Neural progenitor cell (in vitro differentiated cells): ENCODE measurements around the gene METRNL. TPM values are rescaled to one million over a fixed set of nuclear protein-coding genes. Genes with fewer than 3 reads are reported as not detected.

Experiments used
- DNase-seq: peaks from one replicate; pipeline ENCODE4 v3.0.0-alpha.2; 2016; ENCODE audit warnings: low spot score
- H2AFZ ChIP-seq: fragments of 200-600 bp; sonication (generic); replicated peaks from 2 replicates; pipeline ENCODE4 v1.6.1; 2016; ENCODE audit warnings: antibody characterized with exemption
- H3F3A ChIP-seq: fragments of 200-600 bp; sonication (generic); 2 replicates; pipeline ENCODE4 v1.6.1; 2016; ENCODE audit warnings: antibody characterized with exemption, low read depth
- H3K27ac ChIP-seq: fragments of 200-600 bp; sonication (generic); 2 replicates; pipeline ENCODE4 v1.5.1; 2016; ENCODE audit warnings: mild to moderate bottlenecking
- H3K27me3 ChIP-seq: fragments of 200-600 bp; sonication (generic); 2 replicates; pipeline ENCODE4 v1.6.1; 2016; ENCODE audit warnings: mild to moderate bottlenecking, moderate library complexity
- H3K36me3 ChIP-seq: fragments of 200-600 bp; sonication (generic); 2 replicates; pipeline ENCODE4 v1.5.1; 2016
- H3K4me1 ChIP-seq: fragments of 200-600 bp; sonication (generic); 2 replicates; pipeline ENCODE4 v1.6.1; 2016; ENCODE audit warnings: mixed run types
- H3K4me2 ChIP-seq: fragments of 200-600 bp; sonication (generic); 2 replicates; pipeline ENCODE4 v1.6.1; 2016
- H3K4me3 ChIP-seq: fragments of 200-600 bp; sonication (generic); 2 replicates; pipeline ENCODE4 v1.5.1; 2016
- H3K79me2 ChIP-seq: fragments of 200-600 bp; sonication (generic); 2 replicates; pipeline ENCODE4 v1.6.1; 2016; ENCODE audit warnings: low read depth
- H3K9ac ChIP-seq: fragments of 200-600 bp; sonication (generic); 2 replicates; pipeline ENCODE4 v1.6.1; 2016
- H3K9me3 ChIP-seq: fragments of 200-600 bp; sonication (generic); 2 replicates; pipeline ENCODE4 v1.5.1; 2016; ENCODE audit warnings: low read depth
- H4K20me1 ChIP-seq: fragments of 200-600 bp; sonication (generic); 2 replicates; pipeline ENCODE4 v1.6.1; 2016; ENCODE audit warnings: low read depth
- H3K27ac Mint-ChIP-seq: 3 replicates; pipeline ENCODE4 v1.8.0; 2021; ENCODE audit warnings: mixed read lengths
- H3K27me3 Mint-ChIP-seq: 2 replicates; pipeline ENCODE4 v1.8.0; 2022; ENCODE audit warnings: low read depth, mild to moderate bottlenecking, inconsistent platforms, moderate library complexity, mixed read lengths; ENCODE audit not compliant: insufficient read depth
- H3K36me3 Mint-ChIP-seq: 3 replicates; pipeline ENCODE4 v1.8.0; 2021; ENCODE audit warnings: mixed read lengths
- H3K4me1 Mint-ChIP-seq: 3 replicates; pipeline ENCODE4 v1.8.0; 2021; ENCODE audit warnings: mixed read lengths
- H3K4me3 Mint-ChIP-seq: 3 replicates; pipeline ENCODE4 v1.8.0; 2021; ENCODE audit warnings: mild to moderate bottlenecking, moderate library complexity, mixed read lengths
- H3K9me3 Mint-ChIP-seq: 3 replicates; pipeline ENCODE4 v1.8.0; 2020; ENCODE audit warnings: mixed read lengths
- EZH2 ChIP-seq: fragments of 200-600 bp; sonication (generic); IDR thresholded peaks from 2 replicates; pipeline ENCODE4 v1.6.1; 2017; ENCODE audit warnings: antibody characterized with exemption, mild to moderate bottlenecking, moderate library complexity
- EZH2phosphoT487 ChIP-seq: fragments of 200-600 bp; sonication (generic); IDR thresholded peaks from 2 replicates; pipeline ENCODE4 v1.6.1; 2017; ENCODE audit warnings: antibody characterized with exemption
- total RNA-seq: library from RNA; depleted of rRNA; stranded (reverse); fragments of >200 nt; gene quantifications from 2 replicates; pipeline ENCODE4 v1.2.3, GENCODE V29; 2015; ENCODE audit warnings: low replicate concordance
- TF ChIP-seq, protein P1 (sequence below): fragments of 200-600 bp; sonication (generic); IDR thresholded peaks from 2 replicates; pipeline ENCODE4 v1.5.1; 2017; ENCODE audit warnings: antibody characterized with exemption, mild to moderate bottlenecking

The METRNL gene
- total RNA-seq, 1 donor from 2014 or later = 3.6 TPM

DNA sequence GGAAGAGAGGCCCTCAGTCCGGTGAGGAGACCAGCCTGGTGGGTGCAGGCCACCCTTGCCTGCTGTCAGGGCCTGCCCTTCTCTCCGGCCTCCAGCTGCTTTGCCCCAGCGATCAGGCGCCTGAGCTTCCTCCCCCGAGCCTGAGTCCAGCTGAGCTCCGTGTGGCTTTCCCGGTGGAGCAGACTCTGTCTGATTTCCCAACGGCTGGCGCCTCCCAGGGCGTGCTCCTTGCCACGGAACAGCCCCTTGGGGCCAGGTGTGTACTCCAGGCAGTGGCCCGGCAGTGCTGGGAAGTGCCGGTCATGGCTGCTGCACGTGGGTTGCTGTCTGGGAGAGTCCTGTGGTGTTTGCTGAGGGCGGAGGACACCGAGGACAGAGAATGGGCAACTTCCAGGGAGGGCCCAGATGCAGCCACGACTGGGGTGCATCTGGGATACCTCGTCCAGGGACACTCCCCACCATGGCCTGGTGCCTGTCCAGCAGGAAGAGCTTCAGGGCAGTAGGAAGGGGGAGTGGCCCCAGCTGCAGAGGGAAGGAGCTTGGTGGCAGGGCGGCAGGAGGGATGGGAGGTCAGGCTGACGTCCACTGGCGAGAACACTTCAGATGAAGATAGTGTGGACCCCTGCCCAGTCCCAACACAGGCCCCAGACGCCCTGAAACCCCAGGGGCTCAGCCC lies 22.5 kb downstream of the METRNL start:
- Histone ChIP-seq H3K4me3 (no peak overlapping the region), H3K79me2 (no peaks in the 10 kb centered on the region), H4K20me1 (no peaks in the 10 kb centered on the region), H2AFZ (no peak overlapping the region), H3K27me3 (no peaks in the 10 kb centered on the region), H3K4me1 (peaks cover 13% of the 10 kb centered on the region), H3K9ac (no peak overlapping the region), H3K36me3 (no peaks in the 10 kb centered on the region), H3K9me3 (no peaks in the 10 kb centered on the region), H3F3A (no peaks in the 10 kb centered on the region), H3K27ac (no peak overlapping the region), H3K4me2 (no peak overlapping the region)
- peaks cover 6% of the 10 kb centered on the region for H3K9me3 Mint-ChIP-seq
- TF ChIP-seq EZH2phosphoT487 (no peak), EZH2 (no peak)
- TF ChIP-seq, protein P1, sequence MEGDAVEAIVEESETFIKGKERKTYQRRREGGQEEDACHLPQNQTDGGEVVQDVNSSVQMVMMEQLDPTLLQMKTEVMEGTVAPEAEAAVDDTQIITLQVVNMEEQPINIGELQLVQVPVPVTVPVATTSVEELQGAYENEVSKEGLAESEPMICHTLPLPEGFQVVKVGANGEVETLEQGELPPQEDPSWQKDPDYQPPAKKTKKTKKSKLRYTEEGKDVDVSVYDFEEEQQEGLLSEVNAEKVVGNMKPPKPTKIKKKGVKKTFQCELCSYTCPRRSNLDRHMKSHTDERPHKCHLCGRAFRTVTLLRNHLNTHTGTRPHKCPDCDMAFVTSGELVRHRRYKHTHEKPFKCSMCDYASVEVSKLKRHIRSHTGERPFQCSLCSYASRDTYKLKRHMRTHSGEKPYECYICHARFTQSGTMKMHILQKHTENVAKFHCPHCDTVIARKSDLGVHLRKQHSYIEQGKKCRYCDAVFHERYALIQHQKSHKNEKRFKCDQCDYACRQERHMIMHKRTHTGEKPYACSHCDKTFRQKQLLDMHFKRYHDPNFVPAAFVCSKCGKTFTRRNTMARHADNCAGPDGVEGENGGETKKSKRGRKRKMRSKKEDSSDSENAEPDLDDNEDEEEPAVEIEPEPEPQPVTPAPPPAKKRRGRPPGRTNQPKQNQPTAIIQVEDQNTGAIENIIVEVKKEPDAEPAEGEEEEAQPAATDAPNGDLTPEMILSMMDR = no peak
- no peak overlapping the region for H3K27ac Mint-ChIP-seq
- DNase-seq = no peak
- H3K36me3 Mint-ChIP-seq = no peaks in the 10 kb centered on the region
- no peak overlapping the region for H3K4me3 Mint-ChIP-seq
- H3K27me3 Mint-ChIP-seq = peaks cover 5% of the 10 kb centered on the region
- H3K4me1 Mint-ChIP-seq = peaks cover 23% of the 10 kb centered on the region

GRCh38 chr17:83103200-83103942 lies 24.0 kb downstream of the METRNL start:
- Mint-ChIP-seq H3K4me1 (peaks cover 24% of the 10 kb centered on the region), H3K4me3 (no peak overlapping the region), H3K27ac (no peak overlapping the region), H3K9me3 (peaks cover 8% of the 10 kb centered on the region), H3K36me3 (no peaks in the 10 kb centered on the region), H3K27me3 (peaks cover 8% of the 10 kb centered on the region)
- Histone ChIP-seq H2AFZ (no peak overlapping the region), H3F3A (no peaks in the 10 kb centered on the region), H3K9me3 (no peaks in the 10 kb centered on the region), H4K20me1 (no peaks in the 10 kb centered on the region), H3K36me3 (no peaks in the 10 kb centered on the region), H3K4me2 (no peak overlapping the region), H3K4me3 (no peak overlapping the region), H3K27me3 (no peaks in the 10 kb centered on the region), H3K79me2 (no peaks in the 10 kb centered on the region), H3K27ac (no peak overlapping the region), H3K4me1 (peaks cover 13% of the 10 kb centered on the region), H3K9ac (no peak overlapping the region)
- TF ChIP-seq EZH2phosphoT487 (no peak), EZH2 (no peak)
- TF ChIP-seq, protein P1 = no peak
- peak; percentile 77 for DNase-seq

DNA sequence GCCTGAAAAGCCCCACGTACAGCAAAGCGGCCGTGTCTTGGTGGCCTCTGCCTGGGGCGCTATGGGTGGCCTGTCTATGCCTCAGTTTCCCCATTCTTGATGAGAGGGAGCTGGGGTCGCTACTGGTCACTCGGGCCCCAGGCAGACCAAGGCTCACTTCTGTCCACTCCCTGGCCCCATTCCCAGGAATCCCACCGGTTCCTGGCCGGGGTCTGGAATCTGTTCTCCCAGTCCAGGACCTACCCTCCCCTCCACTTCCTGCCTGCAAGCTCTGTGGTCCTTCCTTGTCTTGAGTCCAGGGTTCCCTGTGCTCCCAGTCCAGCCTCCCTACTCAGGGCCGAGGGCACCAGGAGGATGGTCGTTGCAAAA lies 24.5 kb downstream of the METRNL start:
- Histone ChIP-seq H3K9ac (no peak overlapping the region), H3K27me3 (no peaks in the 10 kb centered on the region), H3K4me3 (no peak overlapping the region), H2AFZ (no peak overlapping the region), H3K4me1 (peaks cover 12% of the 10 kb centered on the region), H4K20me1 (no peaks in the 10 kb centered on the region), H3F3A (no peaks in the 10 kb centered on the region), H3K4me2 (no peak overlapping the region), H3K79me2 (no peaks in the 10 kb centered on the region), H3K36me3 (no peaks in the 10 kb centered on the region), H3K27ac (no peak overlapping the region), H3K9me3 (no peaks in the 10 kb centered on the region)
- H3K27ac Mint-ChIP-seq = no peak overlapping the region
- no peak overlapping the region for H3K4me3 Mint-ChIP-seq
- H3K4me1 Mint-ChIP-seq = peaks cover 27% of the 10 kb centered on the region
- no peak for DNase-seq
- TF ChIP-seq EZH2phosphoT487 (no peak), EZH2 (no peak)
- TF ChIP-seq, protein P1 = no peak
- peaks cover 11% of the 10 kb centered on the region for H3K27me3 Mint-ChIP-seq
- H3K9me3 Mint-ChIP-seq = peaks cover 11% of the 10 kb centered on the region
- H3K36me3 Mint-ChIP-seq = no peaks in the 10 kb centered on the region
